Measurements from ENCODE around the gene KCNA5.
A peak's percentile ranks its signal among the peaks of the same experiment; 100 is the strongest.

Gene KCNA5

DNA sequence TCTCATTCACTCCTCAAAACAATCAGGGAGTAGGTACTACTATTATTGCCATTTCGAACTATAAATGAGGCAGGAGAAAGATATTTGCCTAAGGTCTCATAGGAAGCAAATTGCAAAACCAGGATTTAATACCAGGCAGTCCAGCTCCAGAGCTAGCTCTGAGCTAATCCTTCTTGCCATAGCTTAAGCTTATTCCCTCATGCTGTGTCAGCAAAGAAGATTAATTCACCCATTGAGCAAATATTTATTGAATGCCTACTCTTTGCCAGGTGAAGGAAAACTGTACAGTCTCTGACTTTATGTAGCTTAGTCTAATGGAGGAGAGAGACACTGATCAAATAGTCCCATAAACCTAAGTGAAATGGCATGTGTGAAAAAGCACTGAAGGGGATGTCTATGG lies 19.5 kb downstream of the KCNA5 start:
- DNase-seq, result no peak

DNA sequence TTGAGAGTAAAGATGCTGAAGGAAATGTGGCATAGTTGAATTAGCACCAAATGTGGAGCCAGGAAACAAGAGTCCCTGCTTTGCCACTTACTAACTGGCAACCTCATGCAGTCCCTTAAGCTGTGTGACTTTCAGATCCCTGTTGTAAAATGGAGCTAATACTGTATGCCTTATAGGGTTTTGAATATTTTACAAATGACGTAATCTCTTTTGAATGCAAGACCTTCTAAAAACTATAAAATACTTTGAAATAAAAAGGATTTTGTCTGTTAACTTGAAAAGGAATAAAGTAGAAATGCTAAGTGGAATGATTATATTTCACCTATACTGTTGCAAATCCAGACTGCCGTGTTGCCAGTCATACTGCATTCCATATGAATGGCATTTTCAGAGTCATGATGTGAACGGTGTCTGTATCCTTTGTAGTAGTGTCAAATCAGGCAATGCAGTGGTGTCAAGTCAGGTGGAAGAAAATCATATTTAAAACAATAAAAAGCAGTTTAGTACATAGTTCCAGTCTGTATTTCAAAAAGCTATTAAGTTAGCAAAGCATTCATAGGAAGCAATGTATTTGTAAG lies 21.3 kb downstream of the KCNA5 start:
- DNase-seq, result no peak

DNA sequence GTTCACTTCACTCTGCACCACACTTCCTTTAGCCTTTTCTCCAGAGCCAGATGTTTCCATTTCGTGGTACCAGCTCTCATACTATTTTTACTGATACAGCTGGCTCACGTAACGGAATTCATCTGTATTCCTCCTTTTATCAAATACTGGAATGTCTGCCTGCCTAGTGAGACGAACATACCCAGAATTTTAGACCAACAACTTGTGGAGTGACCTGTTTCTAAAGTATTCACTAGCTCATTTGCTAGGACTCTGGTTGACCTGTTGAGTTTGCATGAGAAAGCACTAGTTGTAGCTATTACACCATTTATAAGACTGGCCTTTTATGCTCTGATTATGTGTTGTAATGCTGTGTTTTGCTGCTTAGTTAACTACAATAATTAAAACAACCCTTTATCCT lies 22.6 kb downstream of the KCNA5 start:
- DNase-seq, result no peak

DNA sequence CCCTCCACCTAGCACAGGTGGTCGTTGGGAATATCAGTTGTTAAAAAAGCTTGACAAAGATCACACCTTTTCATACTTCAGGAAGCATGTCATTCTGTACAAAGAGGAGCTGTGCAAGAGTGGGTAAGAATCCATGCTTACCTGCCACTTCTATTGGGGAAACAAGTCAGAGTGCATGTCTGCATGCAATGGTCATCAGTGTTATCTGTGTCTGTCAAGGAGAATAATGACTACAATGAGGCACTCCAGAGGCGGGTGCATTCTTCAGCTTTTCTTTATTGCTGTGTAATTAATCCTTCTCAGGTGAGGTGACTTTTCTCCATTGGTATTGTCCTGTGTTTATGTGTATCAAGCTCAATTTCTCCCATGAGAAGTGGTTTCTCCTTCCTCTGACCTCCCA lies 24.4 kb downstream of the KCNA5 start:
- DNase-seq, result no peak

DNA sequence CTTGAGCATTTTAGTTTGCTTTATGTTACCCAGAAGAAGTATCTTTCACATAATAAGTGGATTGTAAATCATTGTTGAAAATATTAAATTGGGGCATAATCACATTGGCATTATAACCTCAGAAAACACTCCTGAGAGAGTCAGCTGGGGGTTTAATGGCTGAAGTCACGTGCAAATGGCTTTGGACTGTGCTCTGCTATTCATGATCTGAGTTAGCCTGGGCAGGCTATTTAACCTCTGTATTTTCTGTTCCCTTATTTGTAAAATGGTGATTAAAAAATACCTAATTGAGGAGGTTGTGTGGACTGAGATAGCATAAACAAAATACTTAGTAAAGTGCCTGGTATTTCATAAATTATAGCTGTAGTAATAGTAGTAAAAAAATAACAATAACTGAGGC lies 24.9 kb downstream of the KCNA5 start:
- no peak for DNase-seq

DNA sequence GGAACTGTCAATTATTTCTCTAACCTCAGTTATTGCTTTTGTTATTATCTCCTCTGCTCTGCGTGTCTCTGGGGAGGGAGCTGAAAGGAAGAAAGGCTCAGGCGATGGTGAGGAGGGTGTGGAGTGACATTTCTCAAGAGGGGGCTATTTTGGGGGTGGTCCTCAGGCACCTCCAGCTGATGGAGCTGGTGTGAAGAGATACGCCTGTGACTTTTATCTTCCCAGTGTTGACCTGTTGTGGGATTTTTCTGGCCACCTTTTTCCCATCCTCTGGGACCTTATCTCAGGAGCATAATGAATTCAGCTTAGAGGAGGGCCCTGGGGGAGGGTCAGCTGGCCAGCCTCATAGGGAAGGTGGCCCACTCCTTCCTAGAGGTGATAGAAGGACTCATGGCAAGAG lies 26.4 kb downstream of the KCNA5 start:
- DNase-seq, result no peak

DNA sequence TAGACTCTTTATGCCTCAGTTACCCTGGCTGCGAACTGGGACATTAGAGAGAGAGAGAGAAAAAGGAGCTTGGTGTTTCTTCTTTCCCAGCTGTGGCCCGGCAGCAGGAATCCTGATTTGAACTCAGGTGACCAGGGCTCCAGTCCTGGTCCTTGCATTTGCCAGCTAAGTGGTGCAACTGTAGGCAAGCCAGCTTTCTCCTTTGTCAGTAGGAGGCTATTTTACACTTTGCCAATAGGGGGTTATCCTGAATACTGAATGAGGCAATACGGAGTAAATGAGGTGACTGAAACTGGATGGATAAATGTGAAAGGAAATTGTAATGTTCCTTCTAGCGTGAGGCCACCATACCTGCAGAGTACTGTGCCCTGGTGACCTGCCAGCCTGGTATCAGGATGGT lies 27.8 kb downstream of the KCNA5 start:
- DNase-seq, result no peak

DNA sequence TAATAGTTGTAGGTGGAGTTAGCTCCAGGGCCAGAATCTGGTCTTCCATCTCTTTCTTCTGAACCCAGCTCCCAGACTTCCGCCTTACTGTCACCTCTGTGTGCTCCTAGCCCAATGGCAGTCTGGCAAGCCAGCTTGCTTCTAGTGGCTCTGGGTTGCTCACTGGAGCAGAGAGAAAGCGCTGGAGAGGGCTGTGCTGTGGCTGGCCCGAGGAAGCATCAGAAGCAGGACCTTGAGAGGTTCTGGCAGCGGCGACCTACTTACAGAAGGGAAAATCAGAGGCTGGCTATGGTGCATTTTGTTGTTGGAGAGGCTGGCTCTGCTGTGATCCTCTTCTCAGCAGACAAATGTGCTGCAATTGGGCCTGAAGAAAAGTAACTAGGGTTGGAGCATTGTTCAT lies 28.6 kb downstream of the KCNA5 start:
- peak in 2 of 56 donors; percentile 5 to 9 for DNase-seq

DNA sequence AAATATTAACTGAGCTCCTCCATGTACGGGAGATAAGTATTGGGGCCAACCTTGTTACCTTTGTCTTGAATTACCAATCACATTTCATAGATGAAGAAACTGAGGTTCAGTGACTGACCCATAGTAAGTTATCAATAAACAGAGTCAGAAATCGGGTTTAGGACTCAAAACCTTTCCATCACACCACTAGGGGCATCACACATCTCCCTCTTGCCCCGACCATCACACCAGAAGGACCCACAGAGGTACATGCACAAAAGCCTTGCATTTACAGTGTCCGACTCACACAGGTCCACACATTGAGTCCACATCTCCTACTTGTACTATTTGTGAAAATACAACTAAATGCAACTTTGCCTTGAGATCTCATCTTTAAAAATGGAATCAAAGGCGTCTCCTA lies 29.4 kb downstream of the KCNA5 start:
- no peak for DNase-seq

DNA sequence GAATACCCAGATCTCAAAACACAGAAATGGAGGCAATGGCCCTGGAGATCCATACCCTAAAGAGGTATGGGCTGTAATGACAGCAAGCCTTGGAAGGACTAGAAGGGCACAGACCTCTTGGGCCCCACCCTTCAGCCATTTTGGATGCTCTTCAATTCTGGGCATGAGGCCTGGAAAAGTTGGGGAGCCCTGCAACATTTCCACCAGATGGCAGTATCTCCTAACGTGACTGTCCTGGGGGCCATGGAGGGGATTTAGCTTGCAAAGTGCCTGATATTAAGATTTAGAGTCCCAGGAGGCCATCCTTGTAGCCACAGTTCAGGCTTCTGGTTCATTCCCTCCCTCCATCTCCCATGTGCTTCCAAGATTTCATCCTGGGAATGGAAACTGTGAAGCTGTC lies 30.2 kb downstream of the KCNA5 start:
- no peak for DNase-seq

DNA sequence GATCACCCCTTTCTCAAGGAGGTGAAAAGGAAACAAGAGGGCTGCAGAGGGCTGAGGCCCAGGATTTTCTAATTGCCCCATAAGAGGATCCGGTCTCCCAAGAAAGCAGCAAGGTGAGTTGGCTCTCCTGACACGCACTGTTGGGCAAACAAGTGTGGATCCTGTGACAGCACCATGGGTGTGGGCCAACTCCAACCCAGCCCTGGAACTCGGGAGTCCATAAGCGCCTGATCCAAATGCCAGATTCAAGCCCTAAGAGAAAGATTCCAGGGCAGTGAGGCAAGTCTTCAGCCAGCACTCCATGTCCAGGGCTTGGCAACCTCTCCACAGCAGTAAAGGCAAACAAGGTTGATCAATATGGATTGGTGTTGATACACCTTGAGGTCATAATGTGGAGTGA lies 33.1 kb downstream of the KCNA5 start:
- DNase-seq, result no peak

DNA sequence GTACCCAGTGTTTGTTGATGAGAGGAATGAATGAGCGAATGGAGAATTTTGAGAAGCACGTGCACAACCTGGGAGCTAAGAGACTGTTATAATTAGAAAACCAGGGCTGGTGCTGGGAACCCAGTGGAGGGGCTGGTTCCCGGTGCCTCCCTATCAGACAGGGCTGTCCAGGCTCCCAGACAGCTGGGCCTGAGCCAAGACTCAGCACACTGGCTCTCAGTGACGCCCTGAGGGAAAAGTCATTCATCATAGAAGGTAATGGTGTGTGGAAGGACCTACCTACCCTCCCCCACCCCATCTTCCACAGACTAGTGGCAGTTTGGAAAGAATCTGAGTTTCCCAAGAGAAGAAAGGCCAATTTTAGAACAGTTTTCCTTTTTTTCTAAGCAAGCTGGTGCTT lies 34.7 kb downstream of the KCNA5 start:
- DNase-seq, result peak in 1 of 56 donors; percentile 19

DNA sequence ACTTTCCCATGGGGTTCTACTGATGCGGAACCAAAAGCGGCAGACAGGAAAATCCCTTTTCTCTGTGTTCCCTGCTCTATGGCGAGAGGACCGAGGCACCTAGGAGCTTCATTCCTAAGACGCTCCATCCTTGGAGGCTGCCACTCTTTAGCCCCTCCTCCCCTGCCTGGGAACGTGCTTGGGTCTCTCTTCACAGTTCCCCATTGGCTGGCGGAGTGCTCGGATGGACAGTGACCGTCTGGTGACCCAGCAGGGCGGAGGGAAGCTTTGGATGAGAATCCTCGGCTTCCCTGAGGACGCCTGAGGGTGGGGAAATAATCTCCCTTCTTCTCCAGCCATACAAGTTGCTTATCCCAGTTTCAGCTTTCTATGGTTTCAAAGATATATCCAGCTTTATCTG lies 37.3 kb downstream of the KCNA5 start:
- DNase-seq, result no peak

DNA sequence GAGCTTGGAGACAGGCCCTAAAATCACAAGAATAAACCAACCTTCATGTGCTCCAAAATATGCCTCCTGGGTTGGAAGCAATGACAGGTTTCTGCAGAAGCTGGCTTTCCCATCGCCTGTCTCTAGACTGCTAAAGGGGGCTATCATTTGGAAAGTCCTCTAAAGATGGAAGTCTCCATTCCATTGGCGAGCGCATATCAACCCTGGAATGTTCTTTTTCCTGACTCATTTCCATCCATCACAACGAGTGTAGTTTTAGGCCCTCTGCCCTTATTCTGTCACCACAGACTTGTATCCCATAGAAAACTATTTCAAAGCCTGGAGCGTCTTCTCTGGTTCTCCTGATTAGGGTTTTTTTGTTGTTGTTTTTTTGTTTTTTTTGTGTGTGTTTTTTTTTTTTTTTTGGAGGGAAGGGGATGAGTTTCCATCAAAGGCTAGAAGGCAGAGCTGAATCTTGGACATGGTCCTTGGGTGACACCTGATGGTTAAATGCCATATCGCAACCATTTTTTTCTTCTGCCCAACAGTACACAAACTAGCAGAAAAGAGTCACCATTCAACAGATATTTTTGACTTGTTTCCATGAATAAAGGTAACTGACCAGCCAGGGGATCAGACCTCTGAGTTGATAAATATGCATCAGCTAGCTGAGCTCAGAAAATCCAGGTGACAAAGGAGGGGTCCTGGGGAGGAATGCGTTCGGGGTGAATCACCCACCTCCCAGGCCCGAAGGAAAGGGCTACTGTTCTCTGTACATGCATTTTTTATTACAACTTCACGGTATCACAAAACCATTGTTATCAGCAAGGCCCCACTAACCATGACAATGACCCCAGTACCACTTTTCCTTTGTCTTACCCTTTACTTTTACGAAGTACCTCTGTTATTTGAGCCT lies 40.5 kb downstream of the KCNA5 start:
- DNase-seq, result peak in 30 of 56 donors; percentile 2 to 68 (median 18)

DNA sequence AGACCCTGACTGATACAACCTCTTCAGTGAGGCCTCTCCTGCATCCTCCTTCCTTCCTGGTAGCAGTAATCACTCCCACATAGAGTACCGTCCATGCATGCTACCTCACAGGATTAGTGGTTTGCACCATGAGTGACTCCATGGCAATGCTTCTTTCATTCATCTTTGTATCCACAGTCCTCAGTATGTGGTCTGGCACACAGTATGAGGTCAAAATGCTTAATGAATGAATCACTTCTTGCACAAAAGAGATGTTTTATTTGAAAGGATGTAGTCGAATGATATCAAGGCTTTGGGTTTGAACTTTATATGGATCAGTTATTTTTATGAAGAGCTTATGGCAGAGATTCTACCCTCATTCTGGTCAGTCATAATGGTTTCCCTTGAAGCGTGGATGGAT lies 42.2 kb downstream of the KCNA5 start:
- no peak for DNase-seq

DNA sequence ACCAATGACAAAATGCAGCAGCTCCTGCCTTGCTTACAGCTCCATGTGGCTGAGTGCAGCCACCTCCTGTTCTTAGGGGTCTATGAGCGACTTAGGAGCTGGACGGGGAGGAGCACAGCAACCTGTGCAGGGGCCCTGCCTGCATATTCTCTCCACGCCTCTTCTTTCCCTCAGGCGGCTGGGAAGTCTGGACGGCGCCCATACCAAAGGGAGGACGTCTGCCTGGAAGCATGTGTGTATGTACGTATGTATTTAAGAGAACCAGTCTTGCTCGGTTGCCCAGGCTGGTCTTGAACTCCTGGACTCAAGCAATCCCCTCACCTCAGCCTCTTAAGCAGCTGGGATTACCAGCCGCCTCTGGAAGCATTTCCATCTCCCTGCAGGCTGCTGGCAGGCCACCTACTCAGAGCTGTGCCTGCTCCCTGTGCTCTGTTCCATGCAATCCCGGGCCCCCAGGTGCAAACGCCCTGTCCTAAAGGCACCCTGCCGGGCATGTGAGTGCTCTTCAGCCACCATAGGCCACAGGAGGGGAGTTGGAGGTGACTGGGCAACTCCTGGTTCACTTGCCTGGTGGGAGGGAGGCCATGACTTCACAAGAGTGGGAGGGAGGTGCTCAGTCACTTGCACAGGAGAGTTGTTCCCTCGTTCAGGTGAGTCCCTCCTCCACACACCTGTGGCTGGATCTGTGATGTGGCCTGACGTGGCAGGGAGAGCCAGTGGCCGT lies 44.3 kb downstream of the KCNA5 start:
- no peak for DNase-seq

DNA sequence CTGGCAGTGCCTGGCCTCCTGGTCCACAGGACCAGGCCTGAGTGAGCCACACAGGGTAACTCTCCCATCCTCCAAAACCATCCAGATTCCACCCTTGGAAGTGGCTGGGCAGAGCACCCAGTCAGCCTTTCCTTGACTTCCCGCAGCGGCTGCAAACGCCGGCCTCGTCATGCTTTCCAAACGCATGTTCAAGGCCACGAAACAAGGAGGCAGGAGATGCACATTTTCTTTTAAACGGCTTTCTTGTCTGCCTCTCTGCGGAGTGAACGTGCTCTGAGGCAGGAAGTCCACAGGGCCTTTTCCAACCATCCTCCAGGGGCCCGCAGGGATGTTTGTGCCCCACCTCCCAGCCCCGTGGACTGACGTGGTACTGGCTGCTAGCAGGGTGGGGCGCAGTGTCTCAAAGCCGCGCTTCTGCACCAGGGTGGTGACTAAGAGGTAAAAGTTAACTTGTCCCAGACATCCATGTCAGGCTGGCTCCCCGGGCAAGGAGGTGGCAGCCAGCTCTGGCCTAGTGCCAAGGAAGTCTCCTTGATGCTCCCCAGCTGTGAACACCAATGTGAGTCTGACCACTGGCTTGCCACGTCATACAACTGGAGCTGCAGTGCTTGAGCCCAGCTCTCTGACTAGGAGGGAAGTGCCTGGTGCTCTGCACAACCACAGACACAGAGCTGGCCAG lies 45.0 kb downstream of the KCNA5 start:
- DNase-seq, result no peak

DNA sequence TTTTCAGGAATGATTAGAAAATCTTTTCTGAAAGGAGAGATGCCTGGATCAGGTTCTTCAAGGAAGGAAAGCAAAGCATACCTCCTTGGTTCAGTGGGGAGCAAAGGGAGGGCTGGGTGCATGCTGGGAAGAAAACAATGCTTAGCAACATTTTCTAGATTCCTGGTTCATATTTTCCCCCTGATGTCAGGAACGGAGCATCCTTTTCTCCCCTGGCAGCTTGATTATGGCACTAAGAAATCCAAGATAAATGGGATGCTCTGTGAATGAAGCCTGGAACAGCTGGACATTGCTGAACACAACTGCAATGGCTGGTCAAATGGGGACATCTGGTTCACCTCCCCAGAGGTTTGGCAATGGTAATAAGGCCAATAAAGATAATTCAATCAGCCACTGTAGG lies 50.9 kb downstream of the KCNA5 start:
- no peak for DNase-seq

DNA sequence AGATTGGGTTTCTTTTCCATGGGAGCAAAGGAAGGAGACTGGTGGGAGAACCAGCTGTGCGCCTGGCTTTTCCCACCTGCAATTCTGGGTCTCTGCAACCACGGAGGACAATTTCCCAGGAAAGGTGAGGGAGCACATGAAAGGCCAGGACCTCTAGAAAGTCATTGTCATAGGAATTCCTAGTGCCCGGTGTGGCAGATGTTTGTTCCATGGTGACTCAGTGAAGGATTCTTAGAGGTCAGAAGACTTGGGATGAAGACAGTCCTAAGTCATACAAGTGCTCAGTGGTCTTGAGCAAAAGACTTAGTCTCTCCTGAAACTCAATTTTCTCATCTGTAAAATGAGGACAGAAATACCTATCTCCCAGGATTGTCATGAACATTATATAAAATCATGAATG lies 51.3 kb downstream of the KCNA5 start:
- no peak for DNase-seq
